Measurements from ENCODE around the gene LPP.
A peak's percentile ranks its signal among the peaks of the same experiment; 100 is the strongest.

The LPP gene

GRCh38 chr3:188339410-188340295 is 185.7 kb downstream of the LPP start:
- no peak for DNase-seq

DNA sequence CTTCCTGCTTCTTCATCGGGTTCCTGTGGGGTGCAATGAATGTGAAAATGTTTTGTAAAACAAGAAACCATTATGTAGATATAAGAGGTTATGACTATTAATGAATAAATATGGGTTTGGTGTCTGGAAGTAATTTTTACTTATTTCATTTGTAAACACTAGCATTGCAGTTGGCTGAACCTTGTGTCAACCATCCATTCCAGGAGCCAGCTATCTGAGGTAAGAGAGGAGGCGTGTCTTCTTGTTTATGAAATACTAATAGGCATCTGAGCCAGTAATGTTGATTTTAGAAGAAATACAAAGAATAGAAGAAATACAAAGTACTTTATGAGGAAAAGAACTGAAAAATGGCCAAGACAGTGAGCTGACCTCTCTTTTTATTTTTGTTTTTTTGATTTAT is 187.5 kb downstream of the LPP start:
- no peak for DNase-seq

DNA sequence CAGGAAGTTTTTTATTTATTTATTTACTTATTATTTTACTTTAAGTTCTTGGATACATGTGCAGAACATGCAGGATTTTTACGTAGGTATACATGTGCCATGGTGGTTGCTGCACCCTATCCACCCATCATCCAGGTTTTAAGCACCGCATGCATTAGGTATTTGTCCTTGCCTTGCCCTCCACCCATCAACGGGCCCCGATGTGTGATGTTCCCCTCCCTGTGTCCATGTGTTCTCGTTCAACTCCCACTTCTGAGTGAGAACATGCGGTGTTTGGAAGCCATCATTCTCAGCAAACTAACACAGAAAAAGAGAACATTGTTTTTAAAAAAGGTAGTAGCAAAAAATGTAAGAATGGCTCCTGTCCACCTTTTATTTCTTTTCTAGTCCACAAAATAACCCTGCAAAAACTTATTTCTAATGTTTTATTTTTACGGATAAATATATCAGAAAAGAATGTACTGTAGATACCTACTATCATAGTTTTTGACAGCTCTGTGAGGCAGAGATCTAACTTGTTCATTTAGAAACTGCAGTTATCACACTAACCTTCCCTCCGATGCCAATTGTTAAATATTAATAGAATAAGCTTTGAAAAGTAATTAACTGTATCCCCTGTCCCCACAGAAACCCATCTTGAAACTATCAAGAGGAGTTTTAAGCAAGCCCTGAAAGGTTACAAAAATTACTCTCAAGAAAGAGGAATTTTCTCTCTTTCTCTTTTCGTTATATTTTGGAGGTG is 189.2 kb downstream of the LPP start:
- no peak for DNase-seq

DNA sequence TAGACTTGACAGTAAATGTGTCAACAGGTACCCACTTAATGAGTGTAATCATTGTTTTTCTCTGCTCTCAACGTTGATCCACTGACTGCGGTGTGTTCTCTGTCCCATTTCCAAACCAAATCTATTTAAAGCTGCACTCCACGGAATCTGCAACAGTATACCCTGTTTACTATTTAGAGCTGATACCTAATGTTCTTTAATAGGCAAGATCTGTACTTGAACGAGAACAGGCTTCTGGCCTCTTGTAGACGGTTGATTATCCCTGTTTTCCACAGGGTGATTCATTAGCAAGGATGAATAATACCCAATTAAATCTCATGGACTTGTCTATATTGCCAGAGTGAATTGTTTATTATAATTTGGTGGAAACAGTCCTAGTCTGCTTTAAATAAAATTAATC is 189.9 kb downstream of the LPP start:
- no peak for DNase-seq

- no peak for DNase-seq
These were observed 191.3 kb downstream of the LPP start for GRCh38 chr3:188345223-188345622.

DNA sequence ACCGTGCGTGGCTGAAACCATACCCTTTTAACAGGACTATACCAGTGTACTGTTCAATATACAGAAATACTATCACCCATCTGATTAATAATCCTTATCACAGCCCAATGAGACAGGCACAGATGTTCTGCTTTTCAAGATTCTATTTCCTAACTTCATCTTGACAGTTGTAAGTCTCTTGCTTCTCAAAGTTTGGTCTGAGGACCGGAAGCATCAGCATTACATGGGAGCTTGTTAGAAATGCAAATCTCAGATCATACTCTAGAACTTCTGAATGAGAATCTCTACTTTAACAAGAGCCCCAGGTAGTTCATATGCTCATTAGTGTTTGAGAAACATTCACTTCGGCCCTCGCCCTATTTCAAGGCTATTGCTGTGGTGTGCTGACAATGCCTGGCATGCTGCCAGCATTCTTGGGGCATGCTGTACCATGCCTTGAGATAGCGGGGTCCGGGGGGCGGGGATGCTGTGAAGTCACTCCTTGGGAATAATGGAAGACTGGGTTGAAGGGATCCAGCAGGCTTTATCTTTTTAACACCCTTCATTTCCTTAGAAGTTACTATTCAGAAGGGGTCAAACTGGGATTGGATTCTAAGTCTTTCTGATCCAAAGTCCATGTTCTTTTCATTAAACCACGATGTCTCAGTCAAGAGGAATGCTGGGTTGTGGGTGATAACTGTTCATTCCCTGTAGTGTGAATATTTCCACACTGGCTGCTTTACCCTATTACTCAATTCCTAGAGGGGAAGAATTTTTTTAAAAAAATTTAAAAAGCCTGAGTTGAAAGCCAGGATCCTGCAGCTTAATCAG is 194.7 kb downstream of the LPP start:
- DNase-seq = peak in 1 of 2 experiments; percentile 38

DNA sequence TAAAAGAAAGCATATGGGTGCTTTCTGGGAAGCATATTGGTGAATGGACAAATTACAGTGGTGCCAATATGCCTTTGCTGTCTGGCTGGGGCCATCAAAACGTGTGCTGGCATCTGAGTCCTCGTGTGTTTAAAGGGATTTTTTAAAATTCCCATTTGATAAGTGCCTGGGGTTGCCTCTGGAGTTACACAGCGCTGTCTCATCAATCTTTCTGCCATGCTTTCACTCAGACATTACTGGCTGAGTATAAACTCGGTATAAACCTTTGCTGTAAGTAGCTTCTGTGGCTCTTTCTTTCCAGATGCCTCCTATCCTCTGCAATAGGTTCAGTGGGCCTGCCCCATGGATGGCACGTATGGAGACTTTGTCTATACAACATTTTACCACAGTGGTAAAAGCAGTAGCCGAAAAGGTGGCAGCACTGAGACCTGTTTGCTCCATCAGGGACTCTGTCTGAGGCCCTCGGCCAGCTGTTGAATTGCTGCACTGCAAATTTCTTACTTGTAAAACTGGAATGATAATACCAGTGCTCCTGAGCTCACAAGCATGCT is 195.5 kb downstream of the LPP start:
- no peak for DNase-seq

GRCh38 chr3:188349933-188350332 is 196.0 kb downstream of the LPP start:
- DNase-seq = no peak

- no peak for DNase-seq
These were observed 197.0 kb downstream of the LPP start for GRCh38 chr3:188350961-188351360.

GRCh38 chr3:188351648-188352047 is 197.7 kb downstream of the LPP start:
- no peak for DNase-seq

DNA sequence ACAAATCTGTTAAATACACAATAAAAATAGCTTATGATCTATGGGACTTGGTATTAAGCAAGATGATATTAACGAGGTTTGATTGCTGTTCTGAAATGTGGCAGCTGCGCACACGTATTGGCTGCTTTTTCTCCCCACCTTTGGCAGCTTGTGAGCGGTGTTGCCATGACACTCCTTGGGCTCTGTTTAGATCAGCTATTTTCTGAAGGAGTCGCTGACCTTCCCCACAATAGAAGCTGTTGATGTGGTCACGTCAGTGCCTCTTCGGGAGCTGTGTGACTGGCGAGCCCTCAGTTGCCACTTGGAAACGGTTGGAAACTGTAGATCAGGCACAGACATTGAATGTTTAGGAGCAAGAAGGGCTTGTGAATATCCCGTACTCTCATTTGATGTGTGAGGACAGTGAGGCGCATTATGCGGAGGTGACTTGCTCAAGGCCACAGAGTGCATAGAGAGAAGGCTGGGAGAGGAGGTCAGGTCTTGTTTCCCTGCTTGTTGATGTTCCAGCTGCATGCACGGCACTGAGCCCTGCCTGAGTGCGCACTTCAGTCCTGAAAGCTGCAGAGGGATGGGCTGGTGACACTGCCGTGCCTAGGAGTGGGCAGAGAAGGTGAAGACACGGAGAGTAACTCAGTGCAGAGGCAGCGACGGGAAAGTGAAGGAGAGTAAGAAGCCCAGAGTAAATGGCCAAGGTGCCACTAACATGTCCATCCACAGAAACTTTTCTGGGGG is 198.4 kb downstream of the LPP start:
- DNase-seq = no peak

DNA sequence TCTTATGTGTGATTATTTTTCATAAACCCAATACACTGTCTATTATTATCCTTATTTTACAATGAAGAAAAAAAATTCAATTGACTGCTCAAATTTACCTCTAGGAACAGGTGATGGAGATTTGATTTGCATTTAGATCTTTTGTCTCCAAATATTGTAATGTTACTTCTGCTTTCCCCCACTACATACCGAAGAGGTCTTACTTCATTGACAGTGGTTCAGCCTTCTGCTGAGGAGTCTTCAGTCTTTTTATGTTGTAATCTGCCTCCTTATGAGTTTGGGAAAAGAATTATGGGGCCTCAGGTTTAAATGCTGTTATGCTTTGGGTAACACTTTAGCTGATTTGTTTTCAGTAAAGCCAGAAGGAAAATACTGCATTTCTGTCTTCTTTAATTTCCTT is 199.5 kb downstream of the LPP start:
- DNase-seq = no peak

DNA sequence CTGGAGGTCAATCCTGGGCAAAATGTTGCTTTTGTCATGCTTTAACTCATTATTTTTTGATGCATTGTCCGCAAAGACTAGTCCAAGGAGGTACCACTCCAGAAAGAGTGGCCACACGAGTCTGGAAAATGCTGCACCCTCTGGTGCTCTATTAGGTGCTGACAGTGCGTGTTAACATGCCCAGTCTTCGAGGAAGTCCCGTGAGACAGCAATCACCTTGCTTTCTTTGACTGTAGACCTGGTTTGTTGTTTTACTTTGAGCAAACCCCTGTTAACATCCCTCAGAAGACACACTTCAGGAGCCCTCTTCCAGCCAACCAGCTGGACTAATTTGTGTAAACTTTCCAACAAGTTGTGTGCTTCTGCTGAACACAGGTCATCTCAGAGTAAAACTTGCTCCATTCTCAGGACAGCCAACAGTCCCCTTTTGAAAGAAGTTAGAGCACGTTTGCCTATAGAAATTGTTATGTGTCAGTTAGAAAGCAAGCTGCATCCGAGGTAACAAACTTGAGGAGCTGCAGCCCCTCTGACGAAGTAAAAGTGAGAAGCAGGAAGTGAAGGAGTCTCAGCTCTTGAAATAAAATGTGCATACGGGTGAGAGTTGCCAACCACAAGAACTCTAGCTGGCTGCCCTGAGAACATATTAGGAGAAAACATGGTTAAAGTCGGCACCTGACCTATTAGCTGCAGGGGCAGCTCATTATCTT is 205.0 kb downstream of the LPP start:
- DNase-seq = no peak

GRCh38 chr3:188360364-188360881 is 206.5 kb downstream of the LPP start:
- DNase-seq = no peak

GRCh38 chr3:188361888-188362287 is 207.9 kb downstream of the LPP start:
- no peak for DNase-seq

- DNase-seq = no peak
These were observed 208.5 kb downstream of the LPP start for GRCh38 chr3:188362405-188362831.

DNA sequence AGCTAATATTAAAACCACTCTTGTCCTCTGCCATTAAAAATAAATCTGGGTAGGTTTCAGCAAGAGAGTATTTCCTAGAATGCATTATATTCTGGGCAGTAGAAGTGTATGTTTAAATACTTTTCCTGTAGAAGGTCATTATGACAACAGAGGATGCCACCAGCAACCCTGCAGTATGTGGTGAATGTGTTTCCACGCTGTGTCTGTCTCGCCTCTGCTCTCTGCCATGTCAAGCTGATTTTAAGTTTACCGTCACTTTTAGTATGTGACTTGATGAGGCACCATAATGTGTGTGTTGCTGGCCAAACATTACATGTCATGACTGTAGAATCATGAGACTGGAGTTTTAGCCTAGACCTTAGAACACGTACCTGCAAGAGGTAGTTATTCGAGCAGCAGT is 211.2 kb downstream of the LPP start:
- DNase-seq = no peak

GRCh38 chr3:188365988-188366698 is 212.2 kb downstream of the LPP start:
- no peak for DNase-seq

GRCh38 chr3:188367678-188368077 is 213.7 kb downstream of the LPP start:
- no peak for DNase-seq

GRCh38 chr3:188369526-188369925 is 215.6 kb downstream of the LPP start:
- no peak for DNase-seq

Data from SW 1271 (cell line).